HepG2 (cell line): ENCODE results near the gene TLK1. TPM values are rescaled to one million over a fixed set of nuclear protein-coding genes. Genes with fewer than 3 reads are reported as not detected.

Source experiments
- CCDC6 ChIP-seq: sonication (generic); formaldehyde crosslinking; IDR thresholded peaks from 2 replicates; pipeline ENCODE4 v1.8.1; 2022; ENCODE audit warnings: mild to moderate bottlenecking, missing genetic modification reagents, moderate library complexity
- FUBP1 ChIP-seq: sonication (generic); formaldehyde crosslinking; IDR thresholded peaks from 2 replicates; pipeline ENCODE4 v1.5.1; 2020; ENCODE audit warnings: missing genetic modification reagents, mild to moderate bottlenecking, borderline replicate concordance
- HMG20A ChIP-seq: IDR thresholded peaks from 2 replicates; pipeline ENCODE4 v1.6.1; 2016; ENCODE audit warnings: borderline replicate concordance
- LBX2 ChIP-seq: sonication (generic); formaldehyde crosslinking; IDR thresholded peaks from 2 replicates; pipeline ENCODE4 v1.5.0; 2020; ENCODE audit warnings: missing genetic modification reagents, mild to moderate bottlenecking, borderline replicate concordance
- MTERF4 ChIP-seq: sonication (generic); formaldehyde crosslinking; IDR thresholded peaks from 2 replicates; pipeline ENCODE4 v1.8.0; 2023; ENCODE audit warnings: mild to moderate bottlenecking, missing genetic modification reagents
- NR1H2 ChIP-seq: sonication (generic); formaldehyde crosslinking; IDR thresholded peaks from 2 replicates; pipeline ENCODE4 v1.8.1; 2022; ENCODE audit warnings: low read depth, missing genetic modification reagents, borderline replicate concordance
- PRMT3 ChIP-seq: sonication (generic); formaldehyde crosslinking; IDR thresholded peaks from 2 replicates; pipeline ENCODE4 v1.8.1; 2022; ENCODE audit warnings: low read depth, mild to moderate bottlenecking, moderate library complexity, missing genetic modification reagents, borderline replicate concordance
- REST ChIP-seq, 2 experiments: IDR thresholded peaks; 2 replicates each; pipeline ENCODE4 v1.6.1; 2011 to 2012; ENCODE audit warnings: low read length in 2 of 2, borderline replicate concordance in 1 of 2, low read depth in 1 of 2, mild to moderate bottlenecking in 1 of 2, moderate library complexity in 1 of 2
- REXO4 ChIP-seq: sonication (generic); formaldehyde crosslinking; IDR thresholded peaks from 2 replicates; pipeline ENCODE4 v1.8.0; 2022; ENCODE audit warnings: missing genetic modification reagents, mild to moderate bottlenecking, borderline replicate concordance
- SP1 ChIP-seq, 2 experiments: fragments of 450-650 bp in 1 of 2; sonication (generic) in 1 of 2; formaldehyde crosslinking in 1 of 2; IDR thresholded peaks; 2 replicates each; pipeline versions ENCODE4 v1.4.0 to v1.6.1; 2016 to 2020; ENCODE audit warnings: missing genetic modification reagents in 1 of 2
- SP2 ChIP-seq: sonication (generic); formaldehyde crosslinking; IDR thresholded peaks from 2 replicates; pipeline ENCODE4 v1.5.1; 2020; ENCODE audit warnings: mild to moderate bottlenecking, missing genetic modification reagents
- ZBTB10 ChIP-seq: sonication (generic); formaldehyde crosslinking; IDR thresholded peaks from 2 replicates; pipeline ENCODE4 v1.4.0; 2020; ENCODE audit warnings: missing genetic modification reagents, borderline replicate concordance
- ZFP37 ChIP-seq: sonication (generic); formaldehyde crosslinking; IDR thresholded peaks from 2 replicates; pipeline ENCODE4 v1.4.0; 2020; ENCODE audit warnings: missing genetic modification reagents, borderline replicate concordance
- ZMAT5 ChIP-seq: sonication (generic); formaldehyde crosslinking; IDR thresholded peaks from 2 replicates; pipeline ENCODE4 v1.5.0; 2020; ENCODE audit warnings: mild to moderate bottlenecking, low read depth, missing genetic modification reagents, borderline replicate concordance
- ZNF235 ChIP-seq: sonication (generic); formaldehyde crosslinking; IDR thresholded peaks from 2 replicates; pipeline ENCODE4 v1.8.1; 2023; ENCODE audit warnings: mild to moderate bottlenecking, missing genetic modification reagents, borderline replicate concordance
- ZNF639 ChIP-seq: conservative IDR thresholded peaks from 2 replicates; pipeline ENCODE4 v1.6.1; 2018; ENCODE audit warnings: missing genetic modification reagents
- ZNF850 ChIP-seq: sonication (generic); formaldehyde crosslinking; conservative IDR thresholded peaks from 2 replicates; pipeline ENCODE4 v1.9.0; 2021; ENCODE audit warnings: mild to moderate bottlenecking, missing genetic modification reagents
- polyA plus RNA-seq, 8 experiments: library from polyadenylated mRNA; depleted of rRNA in 3 of 8; stranded (reverse) in 7 of 8; unstranded in 1 of 8; fragments of >200 nt; fragmentation: Illumina TruSeq in 4 of 8; extraction: Trizol in 4 of 8; gene quantifications; 2 replicates each; pipeline versions ENCODE4 v1.2.1 to v1.2.3, GENCODE V29; 2011 to 2016; ENCODE audit warnings: low read depth in 4 of 8, missing spikeins in 1 of 8, mixed read lengths in 1 of 8; ENCODE audit not compliant: insufficient read depth in 1 of 8
- total RNA-seq, 5 experiments: library from RNA; depleted of rRNA; stranded (reverse); fragments of >200 nt; fragmentation: Illumina TruSeq; extraction: Trizol; gene quantifications; 2 replicates each; pipeline ENCODE4 v1.2.3, GENCODE V29; 2016; ENCODE audit warnings: low read depth in 1 of 5

Gene TLK1
- total and polyA plus RNA-seq, 2 of the 13 experiments (the other 11 are each of a cell fraction or from before 2014, with no cell fraction given), result 16.8 to 28.7 TPM

- TF ChIP-seq ZBTB10 (CRISPR knock-in tag) (no peak), NR1H2 (CRISPR knock-in tag) (no peak), ZMAT5 (CRISPR knock-in tag) (no peak), PRMT3 (no peak), LBX2 (CRISPR knock-in tag) (no peak), ZNF639 (CRISPR knock-in tag) (no peak), FUBP1 (CRISPR knock-in tag) (no peak), ZFP37 (no peak), CCDC6 (CRISPR knock-in tag) (no peak), REXO4 (no peak), MTERF4 (no peak), ZNF235 (no peak), REST (IDR thresholded peaks at IDR 0.05; ENCODE audit: borderline replicate concordance in 1 of 2, low read depth in 1 of 2, low read length in 2 of 2) (no peak), HMG20A (CRISPR knock-in tag) (0 out of 2 replicates have a peak, but pooled peaks have one; percentile 23), SP1 (IDR thresholded peaks at IDR 0.05) (no peak), SP1 (CRISPR knock-in tag; IDR thresholded peaks at IDR 0.05) (no peak), ZNF850 (CRISPR knock-in tag) (no peak), SP2 (CRISPR knock-in tag) (no peak)
Observed at GRCh38 chr2:171089489-171089888, 71.2 kb downstream of the TLK1 start (continued).
